ENCODE data around the gene PRKACA.
"Not testable (repeated sequence)": the region's sequence is repeated elsewhere in the genome, so short reads cannot be mapped to it uniquely, and the experiment has no call there.

The PRKACA gene

DNA sequence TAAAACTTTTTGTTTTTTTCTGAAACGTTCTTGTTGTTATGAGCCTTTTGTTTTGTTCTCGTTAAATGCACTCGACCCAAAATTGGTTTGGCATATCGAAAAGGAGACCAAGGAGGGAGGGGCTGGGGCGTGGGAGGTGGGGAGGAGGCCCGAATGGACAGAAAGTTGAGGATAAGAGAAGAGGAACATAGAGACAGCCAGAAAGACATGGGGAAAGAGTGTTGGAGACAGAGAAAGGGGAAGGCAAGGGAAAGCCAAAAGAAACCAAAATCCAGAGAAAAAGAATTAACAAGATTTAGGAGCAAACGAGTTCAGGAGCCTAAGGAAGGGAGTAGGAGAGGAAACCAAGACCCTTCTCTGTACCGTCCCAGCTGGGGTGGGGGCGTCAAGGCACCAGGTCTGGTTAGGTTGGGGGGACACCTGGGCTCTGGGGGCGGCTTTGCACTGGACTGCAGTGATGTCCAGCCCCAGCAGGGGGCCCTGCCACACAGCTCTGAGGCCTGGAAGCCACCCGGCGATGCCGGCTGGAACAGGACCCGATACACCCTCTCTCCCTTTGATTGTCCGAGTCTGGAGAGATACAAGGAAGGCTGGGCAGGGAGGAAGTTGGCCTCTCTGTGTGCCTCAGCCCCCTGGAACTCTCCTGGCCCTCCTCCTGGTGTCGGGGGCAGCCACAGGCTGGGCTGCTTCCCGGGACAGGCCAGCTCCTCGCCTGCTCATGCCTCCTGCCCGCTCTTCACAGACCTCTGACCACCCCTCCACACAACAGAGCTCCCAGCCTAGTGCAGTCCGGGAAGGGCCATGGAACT lies 30.4 kb upstream of the PRKACA start:
- peak; percentile 40 for DNase-seq

DNA sequence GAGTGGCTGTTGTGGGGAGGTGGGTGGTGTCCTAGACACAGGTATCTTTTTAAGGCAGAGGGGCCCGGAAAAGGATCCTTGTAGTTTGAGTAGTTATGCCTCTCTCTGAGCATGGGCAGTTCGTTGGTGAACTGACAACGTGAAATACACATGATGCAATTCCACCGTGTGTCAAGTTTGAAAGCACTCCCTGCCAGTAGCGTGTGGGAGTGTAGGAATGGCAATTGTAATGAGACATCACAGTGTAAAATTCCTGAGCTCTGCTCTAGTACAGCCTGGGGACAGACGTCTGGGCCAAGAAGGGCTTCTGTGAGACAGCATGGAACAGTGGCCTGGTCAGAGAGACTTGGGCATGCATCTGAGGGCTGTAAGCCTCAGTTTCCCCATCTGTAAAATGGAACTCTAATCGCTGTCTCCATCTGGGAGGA lies 29.2 kb upstream of the PRKACA start:
- DNase-seq, result no peak

DNA sequence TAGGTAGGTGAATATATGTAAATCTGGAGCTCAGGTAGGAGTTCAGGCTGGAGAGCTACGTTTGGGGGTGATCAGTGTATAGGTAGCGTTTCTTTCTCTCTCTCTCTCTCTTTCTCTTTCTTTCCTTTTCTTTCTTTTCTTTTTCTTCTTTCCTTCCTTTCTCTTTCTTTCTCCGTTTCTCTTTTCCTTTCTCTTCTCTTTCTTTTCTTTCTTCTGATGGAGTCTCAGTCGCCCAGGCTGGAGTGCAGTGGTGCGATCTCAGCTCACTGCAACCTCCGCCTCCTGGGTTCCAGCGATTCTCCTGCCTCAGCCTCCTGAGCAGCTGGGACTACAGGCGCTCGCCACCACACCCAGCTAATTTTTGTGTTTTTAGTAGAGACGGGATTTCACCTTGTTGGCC lies 28.6 kb upstream of the PRKACA start:
- not testable (repeated sequence) for DNase-seq

GRCh38 chr19:14145381-14145780 lies 27.8 kb upstream of the PRKACA start:
- no peak for DNase-seq

- DNase-seq, result no peak
Measured at GRCh38 chr19:14142262-14143190, 25.0 kb upstream of the PRKACA start.

DNA sequence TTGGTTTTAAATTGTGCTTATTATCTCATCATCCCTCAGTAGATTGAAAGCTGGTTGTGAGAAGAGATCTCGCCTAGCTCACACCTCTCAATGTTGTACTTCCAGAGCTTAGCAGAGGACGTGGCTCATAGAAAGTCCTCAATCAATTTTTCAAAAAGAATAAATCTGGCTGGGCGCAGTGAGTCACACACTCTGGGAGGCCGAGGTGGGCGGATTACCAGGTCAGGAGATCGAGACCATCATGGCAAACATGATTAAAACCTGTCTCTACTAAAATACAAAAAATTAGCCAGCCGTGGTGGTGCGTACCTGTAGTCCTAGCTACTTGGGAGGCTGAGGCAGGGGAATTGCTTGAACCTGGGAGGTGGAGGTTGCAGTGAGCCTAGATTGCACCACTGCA lies 23.5 kb upstream of the PRKACA start:
- no peak for DNase-seq

DNA sequence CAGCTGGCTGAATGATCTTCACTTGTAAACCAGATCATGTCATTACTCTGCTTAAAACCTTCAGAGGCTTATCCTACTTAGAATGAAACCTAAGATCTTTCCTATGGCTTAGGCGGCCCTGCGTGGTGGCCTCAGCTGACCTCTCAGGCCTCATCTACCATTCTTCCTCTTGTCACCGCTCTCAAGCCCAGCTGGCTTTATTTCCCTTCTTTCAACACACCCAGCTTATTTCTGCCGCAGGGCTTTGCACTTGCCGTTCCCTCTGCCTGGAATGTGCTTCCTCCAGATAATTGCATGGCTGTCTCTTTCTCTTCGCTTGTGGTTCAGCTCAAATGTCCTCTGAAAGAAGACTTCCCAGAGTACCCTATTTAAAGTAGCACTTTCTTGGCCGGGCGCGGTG lies 22.4 kb upstream of the PRKACA start:
- DNase-seq, result no peak

GRCh38 chr19:14138576-14139265 lies 21.2 kb upstream of the PRKACA start:
- DNase-seq, result no peak

DNA sequence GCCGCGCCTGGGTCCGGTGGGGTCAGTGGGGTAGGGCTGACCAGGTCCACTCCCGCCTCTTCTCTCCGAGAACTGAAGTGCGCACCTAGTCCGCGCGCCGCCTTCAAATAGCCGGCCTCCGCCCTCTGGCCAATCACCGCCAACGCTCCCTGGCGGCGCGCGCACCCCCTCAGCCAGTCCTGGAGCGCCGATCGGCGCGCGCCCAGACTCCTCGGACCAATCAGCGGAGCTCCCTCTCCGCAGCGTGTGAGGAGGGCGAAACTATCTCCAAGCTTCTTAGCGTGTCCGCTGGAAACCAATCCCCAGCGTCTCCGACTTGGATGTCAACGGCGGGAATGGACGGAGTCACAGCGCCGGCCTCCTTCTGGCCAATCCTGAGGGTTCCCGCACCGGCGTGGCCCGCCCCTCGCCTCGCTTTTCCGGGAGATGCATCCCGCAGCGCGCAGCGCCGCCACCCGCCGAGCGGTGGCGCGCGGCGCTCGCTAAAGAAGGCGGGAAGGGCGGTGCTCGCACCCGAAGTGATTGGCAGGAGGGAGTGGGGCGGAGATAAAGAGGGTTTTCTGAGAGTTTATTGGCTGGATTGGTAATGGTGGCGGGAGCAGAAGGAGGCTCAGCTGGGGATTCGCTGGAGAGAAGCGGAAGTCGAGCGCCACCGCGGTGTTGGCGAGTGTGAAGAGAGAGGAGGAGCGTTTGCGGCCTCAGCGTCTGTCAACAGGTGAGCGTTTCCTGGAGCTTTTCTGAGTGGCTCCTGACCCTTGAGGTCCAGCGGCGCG lies 19.1 kb upstream of the PRKACA start, which contains the start of gene ASF1B:
Gene ASF1B (minus strand): TSS at position 81 of the 773 bp plus-strand sequence. CDS start 133 bp downstream, outside the sequence.
- peak; percentile 97 for DNase-seq

DNA sequence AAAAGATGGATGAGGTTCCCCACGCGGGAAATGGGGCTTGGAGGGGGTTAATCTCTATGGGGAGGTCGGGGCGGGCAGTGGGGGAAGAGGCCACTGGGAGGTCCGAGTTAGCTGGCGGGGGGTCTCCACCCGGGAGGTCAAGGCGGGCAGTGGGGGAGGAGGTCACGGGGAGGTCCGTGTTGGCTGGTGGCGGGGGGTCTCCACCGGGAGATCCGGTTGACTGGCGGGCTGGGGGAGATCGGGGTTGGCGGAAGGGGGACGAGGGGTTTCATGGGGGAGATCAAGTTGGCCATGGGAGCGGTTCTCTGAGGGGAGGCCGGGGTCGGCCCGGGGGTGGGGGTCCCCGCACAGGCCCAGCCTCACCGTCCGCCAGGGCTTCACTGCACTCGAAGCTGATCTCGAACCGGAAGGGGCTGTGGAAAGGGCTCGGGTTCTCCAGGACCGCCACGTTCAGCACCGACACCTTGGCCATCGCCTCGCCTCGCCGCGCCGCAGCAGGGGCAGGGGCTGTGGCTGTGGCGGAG lies 18.5 kb upstream of the PRKACA start:
- no peak for DNase-seq

DNA sequence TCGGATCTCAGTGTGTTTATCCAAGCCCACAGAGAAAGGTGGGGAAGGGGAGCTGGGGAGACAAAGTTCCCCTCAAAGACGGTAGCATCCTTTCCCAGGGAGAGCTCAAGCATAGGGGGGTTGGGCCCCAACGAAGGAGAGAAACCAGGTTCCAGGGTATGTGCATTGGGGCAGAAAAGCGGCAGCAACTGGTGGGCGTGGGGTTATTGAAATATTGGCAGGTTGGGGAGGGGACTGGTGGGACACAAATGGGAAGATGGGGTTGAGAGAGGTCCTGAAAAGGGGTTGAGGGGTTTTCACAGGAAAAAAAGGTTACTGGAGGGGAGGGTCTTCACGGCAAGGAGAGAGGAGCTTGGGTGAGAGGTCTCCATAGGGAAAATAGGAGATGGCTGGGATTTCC lies 17.8 kb upstream of the PRKACA start:
- DNase-seq, result no peak

- no peak for DNase-seq
Measured at GRCh38 chr19:14127929-14128509, 10.5 kb upstream of the PRKACA start.

DNA sequence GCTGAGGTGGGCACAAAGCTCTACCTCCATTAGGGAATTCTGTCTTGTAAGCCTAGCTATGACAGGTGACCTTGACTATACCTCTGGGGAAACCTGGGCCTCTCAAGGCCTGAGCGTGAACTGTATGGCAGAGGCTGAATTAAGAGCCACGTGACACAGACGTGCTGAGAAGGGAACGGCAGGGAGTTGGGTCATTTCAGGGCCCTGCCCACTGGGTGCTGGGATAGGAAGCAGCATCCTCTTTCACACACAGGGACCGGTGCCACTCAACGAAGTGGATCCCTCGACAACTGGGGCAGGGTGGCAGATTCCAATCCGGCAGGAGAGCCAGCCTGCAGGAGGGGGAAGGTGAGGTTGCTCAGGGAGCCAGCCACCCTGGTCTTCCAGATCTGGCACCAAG lies 9.6 kb upstream of the PRKACA start:
- DNase-seq, result no peak

GRCh38 chr19:14122924-14123323 lies 5.4 kb upstream of the PRKACA start:
- no peak for DNase-seq

- DNase-seq, result no peak
Measured at GRCh38 chr19:14120497-14120780, 2.9 kb upstream of the PRKACA start.

GRCh38 chr19:14119644-14120496 lies 2.3 kb upstream of the PRKACA start:
- no peak for DNase-seq

- no peak for DNase-seq
Measured at GRCh38 chr19:14119146-14119545, 1.6 kb upstream of the PRKACA start.

- peak; percentile 11 for DNase-seq
Measured at GRCh38 chr19:14118165-14119051, 846 bp upstream of the PRKACA start.

GRCh38 chr19:14116918-14117578 lies 514 bp downstream of the PRKACA start:
- no peak for DNase-seq
